ENCODE data around the gene MCHR1. TPM values are rescaled to one million over a fixed set of nuclear protein-coding genes. Genes with fewer than 3 reads are reported as not detected.
"Not testable (repeated sequence)": the region's sequence is repeated elsewhere in the genome, so short reads cannot be mapped to it uniquely, and the experiment has no call there.

The MCHR1 gene
- total and polyA plus RNA-seq, 2 experiments from 2014 or later: 0.11 to 0.65 TPM

DNA sequence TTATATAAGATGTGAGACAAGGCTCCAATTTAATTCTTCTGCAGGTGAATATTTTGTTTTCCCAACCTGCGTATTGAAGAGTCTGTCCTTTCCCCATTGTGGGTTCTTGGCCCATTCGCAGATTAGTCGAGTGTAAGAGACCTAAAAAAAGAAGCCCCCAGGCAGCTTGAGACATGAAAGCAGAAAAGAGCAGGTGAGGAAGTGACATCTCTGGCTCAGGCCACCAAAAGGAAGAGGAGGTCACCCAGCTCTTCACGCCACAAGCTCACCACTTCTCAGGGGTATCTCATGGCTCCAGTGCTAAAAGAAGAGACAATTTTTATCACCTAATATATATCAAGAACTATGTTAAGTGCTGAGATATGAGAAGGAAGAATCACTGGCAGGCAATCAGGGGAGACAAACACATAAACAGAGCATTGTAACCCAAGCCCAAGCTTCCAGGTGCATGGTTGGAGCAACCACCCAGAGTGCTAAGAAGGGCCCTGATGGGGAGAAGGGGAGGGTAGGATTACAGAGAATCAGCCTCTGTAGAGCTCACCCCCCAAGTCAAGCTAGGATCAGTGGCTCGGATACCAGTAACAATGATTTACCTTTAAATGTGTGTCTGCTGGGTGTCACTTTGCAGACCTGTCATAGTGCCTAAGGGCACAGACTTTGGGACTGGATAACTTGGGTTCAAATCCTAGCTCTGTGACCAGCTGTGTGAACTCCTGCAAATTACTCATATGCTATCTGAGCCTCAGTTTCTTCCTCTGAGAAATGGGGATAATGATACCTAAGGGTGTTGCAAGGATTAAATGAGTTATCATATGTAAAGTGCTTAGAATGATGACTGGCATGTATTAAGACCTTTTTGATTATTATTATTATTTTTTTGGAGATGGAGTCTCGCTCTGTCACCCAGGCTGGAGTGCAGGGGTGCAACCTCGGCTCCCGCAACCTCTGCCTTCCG is 39.2 kb downstream of the MCHR1 start:
- H3K4me2 ChIP-seq (ENCODE audit: unreplicated experiment): no peak overlapping the region
- H3F3A ChIP-seq (ENCODE audit: insufficient read depth): peaks cover 11% of the 10 kb centered on the region
- TF ChIP-seq EZH2 (IDR thresholded peaks at IDR 0.05; ENCODE audit: insufficient read depth, poor library complexity, severe bottlenecking) (no peak), EZH2phosphoT487 (IDR thresholded peaks at IDR 0.05; ENCODE audit: insufficient read depth, low read depth) (no peak)
- in situ Hi-C loops (cut with MboI): no loop called here
- H3K79me2 ChIP-seq (ENCODE audit: insufficient read depth): no peaks in the 10 kb centered on the region
- H3K36me3 ChIP-seq (ENCODE audit: low read depth): no peaks in the 10 kb centered on the region
- no peak overlapping the region for H2AFZ ChIP-seq
- no peaks in the 10 kb centered on the region for H3K9me2 ChIP-seq (ENCODE audit: insufficient read depth)
- no peaks in the 10 kb centered on the region for H3K9me3 ChIP-seq (ENCODE audit: low read depth)
- H3K27ac ChIP-seq: no peak overlapping the region
- no peak overlapping the region for H3K4me3 ChIP-seq
- 95 to 97% methylated on average over 9 of the region's 9 CpGs for WGBS, 2 experiments (ENCODE audit: low coverage in 1 of 2, low lambda C conversion rate in 2 of 2, missing lambda C conversion rate in 2 of 2)
- H3K9ac ChIP-seq: no peak overlapping the region
- no peak for DNase-seq
- no peaks in the 10 kb centered on the region; the same call in 1 of the 2 replicates for H3K27me3 ChIP-seq (replicated peaks; ENCODE audit: insufficient read depth)
- H4K20me1 ChIP-seq (ENCODE audit: insufficient read depth): no peaks in the 10 kb centered on the region
- H3K4me1 ChIP-seq (ENCODE audit: insufficient read depth): peaks cover 8% of the 10 kb centered on the region

DNA sequence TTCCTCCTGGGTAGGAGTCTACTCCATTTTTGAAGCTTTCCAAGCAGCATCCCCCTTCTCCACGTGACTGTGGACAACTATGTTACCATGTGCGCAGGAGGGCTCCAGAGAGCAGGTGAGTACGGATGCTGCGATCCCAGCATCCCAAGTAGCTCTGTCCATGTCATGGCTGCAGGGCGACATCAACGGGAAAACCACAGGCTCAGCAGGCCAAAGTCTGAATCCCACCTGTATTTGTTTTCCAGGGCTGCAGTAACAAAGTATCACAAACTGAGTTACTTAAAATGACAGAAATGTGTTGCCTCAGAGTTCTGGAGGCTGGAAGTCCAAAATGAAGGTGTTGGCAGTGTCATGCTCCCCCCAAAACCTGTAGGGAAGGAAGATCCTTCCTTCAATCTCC is 40.3 kb downstream of the MCHR1 start:
- WGBS, 2 experiments (ENCODE audit: low coverage in 1 of 2, low lambda C conversion rate in 2 of 2, missing lambda C conversion rate in 2 of 2): 79 to 80% methylated on average over 6 of the region's 6 CpGs

DNA sequence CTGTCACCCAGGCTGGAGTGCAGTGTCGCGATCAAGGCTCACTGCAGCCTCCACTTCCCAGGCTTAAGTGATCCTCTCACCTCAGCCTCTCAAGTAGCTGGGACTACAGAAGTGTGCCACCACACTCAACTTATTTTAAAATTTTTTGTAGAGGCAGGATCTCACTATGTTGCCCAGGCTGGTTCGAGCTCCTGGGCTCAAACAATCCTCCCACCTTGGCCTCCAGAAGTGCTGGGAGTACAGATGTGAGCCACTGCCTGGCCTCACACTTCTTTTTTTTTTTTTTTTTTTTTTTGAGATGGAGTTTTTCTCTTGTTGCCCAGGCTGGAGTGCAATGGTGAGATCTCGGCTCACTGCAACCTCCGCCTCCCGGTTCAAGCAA is 40.9 kb downstream of the MCHR1 start:
- H3K9me3 ChIP-seq (ENCODE audit: low read depth); H3K9ac ChIP-seq; H3K79me2 ChIP-seq (ENCODE audit: insufficient read depth); H4K20me1 ChIP-seq (ENCODE audit: insufficient read depth); H3K27ac ChIP-seq; in situ Hi-C loops (cut with MboI); H3K4me2 ChIP-seq (ENCODE audit: unreplicated experiment); H3K36me3 ChIP-seq (ENCODE audit: low read depth); H3K27me3 ChIP-seq (replicated peaks; ENCODE audit: insufficient read depth); DNase-seq; H2AFZ ChIP-seq; H3K4me3 ChIP-seq; H3K9me2 ChIP-seq (ENCODE audit: insufficient read depth); H3K4me1 ChIP-seq (ENCODE audit: insufficient read depth): not testable (repeated sequence)
- 83% methylated on average over 6 of the region's 6 CpGs for WGBS, 2 experiments (ENCODE audit: low coverage in 1 of 2, low lambda C conversion rate in 2 of 2, missing lambda C conversion rate in 2 of 2)
- peaks cover 11% of the 10 kb centered on the region for H3F3A ChIP-seq (ENCODE audit: insufficient read depth)

More for the DNA sequence above, 40.3 kb downstream of the MCHR1 start:
- Histone ChIP-seq H4K20me1 (ENCODE audit: insufficient read depth) (no peaks in the 10 kb centered on the region), H3K9ac (no peak overlapping the region), H3K27me3 (replicated peaks; ENCODE audit: insufficient read depth) (no peaks in the 10 kb centered on the region; the same call in 1 of the 2 replicates), H3K79me2 (ENCODE audit: insufficient read depth) (no peaks in the 10 kb centered on the region), H3K27ac (no peak overlapping the region), H3F3A (ENCODE audit: insufficient read depth) (peaks cover 11% of the 10 kb centered on the region), H3K36me3 (ENCODE audit: low read depth) (no peaks in the 10 kb centered on the region), H3K9me2 (ENCODE audit: insufficient read depth) (no peaks in the 10 kb centered on the region), H3K9me3 (ENCODE audit: low read depth) (no peaks in the 10 kb centered on the region), H3K4me3 (no peak overlapping the region), H2AFZ (no peak overlapping the region), H3K4me1 (ENCODE audit: insufficient read depth) (peaks cover 8% of the 10 kb centered on the region), H3K4me2 (ENCODE audit: unreplicated experiment) (no peak overlapping the region)
- DNase-seq: no peak
- TF ChIP-seq EZH2phosphoT487 (IDR thresholded peaks at IDR 0.05; ENCODE audit: insufficient read depth, low read depth) (no peak), EZH2 (IDR thresholded peaks at IDR 0.05; ENCODE audit: insufficient read depth, poor library complexity, severe bottlenecking) (no peak)
- in situ Hi-C loops (cut with MboI): no loop called here

DNA sequence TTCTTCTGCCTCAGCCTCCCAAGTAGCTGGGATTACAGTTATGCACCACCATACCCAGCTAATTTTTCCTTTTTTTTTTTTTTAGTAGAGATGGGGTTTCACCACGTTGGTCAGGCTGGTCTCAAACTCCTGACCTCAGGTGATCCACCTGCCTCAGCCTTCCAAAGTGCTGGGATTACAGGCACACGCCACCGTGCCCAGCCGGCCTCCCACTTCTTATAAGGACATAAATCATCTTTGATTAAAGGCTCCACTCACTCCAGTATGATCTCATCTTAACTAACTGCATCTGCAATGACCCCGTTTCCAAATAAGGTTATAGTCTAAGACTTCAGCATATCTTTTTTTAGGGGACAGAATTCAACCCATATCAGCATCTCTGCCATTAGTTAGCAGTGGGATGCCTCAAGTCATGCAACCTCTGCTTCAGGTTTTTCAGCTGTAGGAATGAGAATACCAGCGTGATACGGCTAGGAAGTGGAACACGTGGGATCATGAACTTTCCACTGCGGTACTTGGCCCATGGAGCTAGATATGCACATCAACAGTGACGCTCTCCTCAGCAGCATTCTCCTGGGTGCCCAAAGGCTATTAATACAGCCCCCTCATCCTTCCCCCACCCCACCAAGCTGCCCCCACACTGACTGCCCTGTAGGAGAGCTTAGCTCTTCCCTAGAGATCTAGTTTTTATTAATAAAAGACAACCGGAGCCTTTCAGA is 41.4 kb downstream of the MCHR1 start:
- Histone ChIP-seq H3F3A (ENCODE audit: insufficient read depth) (peaks cover 11% of the 10 kb centered on the region), H3K36me3 (ENCODE audit: low read depth) (no peaks in the 10 kb centered on the region), H3K27me3 (replicated peaks; ENCODE audit: insufficient read depth) (no peaks in the 10 kb centered on the region), H3K9ac (no peak overlapping the region), H3K4me1 (ENCODE audit: insufficient read depth) (peaks cover 8% of the 10 kb centered on the region), H3K4me2 (ENCODE audit: unreplicated experiment) (peak overlapping the region; percentile 47), H3K79me2 (ENCODE audit: insufficient read depth) (no peaks in the 10 kb centered on the region), H3K4me3 (peak overlapping the region; percentile 12; the same call in 1 of the 2 replicates), H3K9me3 (ENCODE audit: low read depth) (no peaks in the 10 kb centered on the region), H3K27ac (0 out of 2 replicates have a peak overlapping the region, but pooled peaks have one; percentile 8), H2AFZ (peak overlapping the region; percentile 53), H4K20me1 (ENCODE audit: insufficient read depth) (no peaks in the 10 kb centered on the region), H3K9me2 (ENCODE audit: insufficient read depth) (no peaks in the 10 kb centered on the region)
- in situ Hi-C loops (cut with MboI): no loop called here
- DNase-seq: peak; percentile 52
- 8 to 11% methylated on average over 11 of the region's 11 CpGs for WGBS, 2 experiments (ENCODE audit: low coverage in 1 of 2, low lambda C conversion rate in 2 of 2, missing lambda C conversion rate in 2 of 2)
- TF ChIP-seq EZH2phosphoT487 (IDR thresholded peaks at IDR 0.05; ENCODE audit: insufficient read depth, low read depth) (no peak), EZH2 (IDR thresholded peaks at IDR 0.05; ENCODE audit: insufficient read depth, poor library complexity, severe bottlenecking) (no peak)
